ENCODE results near the gene PLEKHH1. TPM values are rescaled to one million over a fixed set of nuclear protein-coding genes. Genes with fewer than 3 reads are reported as not detected.

Gene PLEKHH1
- total RNA-seq, 2 experiments from 2014 or later: 0.42 to 0.99 TPM

DNA sequence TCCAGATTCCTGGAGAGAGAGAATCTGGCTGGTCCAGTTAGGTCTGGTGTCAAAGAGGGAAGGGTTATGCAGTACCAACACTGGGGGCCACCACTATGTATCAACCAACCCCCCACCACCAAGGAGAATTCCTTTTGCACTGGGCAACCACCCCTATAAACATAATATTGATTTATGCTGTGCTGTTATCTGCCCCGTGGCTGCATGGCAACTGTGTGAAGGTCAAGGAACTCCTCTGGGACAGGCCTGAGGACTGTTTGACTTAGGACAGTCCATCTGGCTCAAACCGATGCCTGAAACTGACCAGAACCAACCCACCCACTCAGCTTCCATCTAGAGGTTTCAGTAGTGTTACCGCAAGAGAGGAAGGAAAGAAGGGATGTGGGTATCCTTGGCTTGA lies 20.5 kb downstream of the PLEKHH1 start:
- peaks cover 2% of the 10 kb centered on the region for H3K4me1 Mint-ChIP-seq (ENCODE audit: low read depth)
- no peak for DNase-seq
- no peaks in the 10 kb centered on the region for H3K9me3 Mint-ChIP-seq (ENCODE audit: insufficient read depth)
- CTCF ChIA-PET: interaction anchor here (1.0 to 1.4 kb wide), 3 partner anchors 18 to 27 kb away, joined by 3 to 8 read pairs (median 4); no protein-coding TSS in a partner anchor
- no peak overlapping the region for H3K27ac Mint-ChIP-seq
- H3K36me3 Mint-ChIP-seq (ENCODE audit: low read depth): no peaks in the 10 kb centered on the region
- ATAC-seq: no peak
- no peak overlapping the region for H3K4me3 Mint-ChIP-seq
- POLR2A ChIA-PET: no interaction called here
- H3K27me3 Mint-ChIP-seq (ENCODE audit: low read depth): peaks cover 13% of the 10 kb centered on the region

DNA sequence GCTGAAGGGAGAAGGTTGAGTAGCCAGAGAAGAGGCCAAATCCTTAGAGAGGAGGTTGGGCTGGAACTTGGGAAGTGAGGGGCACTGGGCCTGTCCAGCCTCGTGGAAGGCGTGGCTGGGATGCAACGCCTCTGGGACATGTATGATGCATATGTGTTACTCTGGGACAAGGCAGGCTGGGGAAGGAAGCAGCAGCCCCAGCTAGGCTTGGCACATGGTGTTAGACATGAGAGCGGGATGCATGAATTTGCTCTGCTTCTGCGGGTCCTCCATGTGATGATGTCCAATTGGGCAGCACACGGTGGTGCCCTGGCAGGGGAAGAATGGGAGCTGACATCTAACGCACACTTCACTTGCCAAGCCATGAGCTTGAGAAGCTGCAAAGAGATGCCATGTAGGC lies 21.3 kb downstream of the PLEKHH1 start:
- ChIA-PET CTCF (interaction anchor here (1.0 to 4.3 kb wide), 3 partner anchors 17 to 127 kb away, joined by 3 to 25 read pairs (median 8); no protein-coding TSS in a partner anchor), POLR2A (no interaction called here)
- ATAC-seq (no peak), DNase-seq (no peak)
- H3K36me3 Mint-ChIP-seq (ENCODE audit: low read depth): no peaks in the 10 kb centered on the region
- no peak overlapping the region for H3K27ac Mint-ChIP-seq
- no peak overlapping the region for H3K4me3 Mint-ChIP-seq
- H3K9me3 Mint-ChIP-seq (ENCODE audit: insufficient read depth): no peaks in the 10 kb centered on the region
- H3K27me3 Mint-ChIP-seq (ENCODE audit: low read depth): peaks cover 11% of the 10 kb centered on the region
- H3K4me1 Mint-ChIP-seq (ENCODE audit: low read depth): peaks cover 2% of the 10 kb centered on the region

GRCh38 chr14:67555518-67556090 lies 22.5 kb downstream of the PLEKHH1 start:
- Mint-ChIP-seq H3K9me3 (ENCODE audit: insufficient read depth) (no peaks in the 10 kb centered on the region), H3K4me1 (ENCODE audit: low read depth) (peaks cover 2% of the 10 kb centered on the region), H3K27me3 (ENCODE audit: low read depth) (peaks cover 10% of the 10 kb centered on the region), H3K27ac (no peak overlapping the region), H3K36me3 (ENCODE audit: low read depth) (no peaks in the 10 kb centered on the region), H3K4me3 (no peak overlapping the region)
- ATAC-seq (no peak), DNase-seq (no peak)
- CTCF ChIA-PET: interaction anchor here (0.9 to 4.3 kb wide), 3 partner anchors 14 to 128 kb away, joined by 4 to 25 read pairs (median 22); no protein-coding TSS in a partner anchor
- POLR2A ChIA-PET: interaction anchor here (0.6 kb wide), 1 partner anchor 753 kb away, joined by 4 read pairs; no protein-coding TSS in a partner anchor

- H3K4me1 Mint-ChIP-seq (ENCODE audit: low read depth): peaks cover 2% of the 10 kb centered on the region
- ChIA-PET POLR2A (no interaction called here), CTCF (interaction anchor here (1.2 to 4.3 kb wide), 4 partner anchors 14 to 129 kb away, joined by 4 to 25 read pairs (median 13); partner anchors contain the start of gene PLEKHH1)
- H3K27ac Mint-ChIP-seq: no peak overlapping the region
- H3K4me3 Mint-ChIP-seq: no peak overlapping the region
- no peak for ATAC-seq
- peaks cover 8% of the 10 kb centered on the region for H3K27me3 Mint-ChIP-seq (ENCODE audit: low read depth)
- no peaks in the 10 kb centered on the region for H3K36me3 Mint-ChIP-seq (ENCODE audit: low read depth)
- no peak for DNase-seq
- no peaks in the 10 kb centered on the region for H3K9me3 Mint-ChIP-seq (ENCODE audit: insufficient read depth)
Observed at GRCh38 chr14:67556671-67557070, 23.6 kb downstream of the PLEKHH1 start.

GRCh38 chr14:67557118-67557517 lies 24.0 kb downstream of the PLEKHH1 start:
- no peak overlapping the region for H3K4me3 Mint-ChIP-seq
- H3K36me3 Mint-ChIP-seq (ENCODE audit: low read depth): no peaks in the 10 kb centered on the region
- peaks cover 8% of the 10 kb centered on the region for H3K27me3 Mint-ChIP-seq (ENCODE audit: low read depth)
- no peak for DNase-seq
- H3K27ac Mint-ChIP-seq: no peak overlapping the region
- no peaks in the 10 kb centered on the region for H3K9me3 Mint-ChIP-seq (ENCODE audit: insufficient read depth)
- POLR2A ChIA-PET: no interaction called here
- ATAC-seq: no peak
- CTCF ChIA-PET: interaction anchor here (1.2 to 4.3 kb wide), 5 partner anchors 14 to 130 kb away, joined by 4 to 25 read pairs (median 5); partner anchors contain the start of gene PLEKHH1
- H3K4me1 Mint-ChIP-seq (ENCODE audit: low read depth): peaks cover 2% of the 10 kb centered on the region

DNA sequence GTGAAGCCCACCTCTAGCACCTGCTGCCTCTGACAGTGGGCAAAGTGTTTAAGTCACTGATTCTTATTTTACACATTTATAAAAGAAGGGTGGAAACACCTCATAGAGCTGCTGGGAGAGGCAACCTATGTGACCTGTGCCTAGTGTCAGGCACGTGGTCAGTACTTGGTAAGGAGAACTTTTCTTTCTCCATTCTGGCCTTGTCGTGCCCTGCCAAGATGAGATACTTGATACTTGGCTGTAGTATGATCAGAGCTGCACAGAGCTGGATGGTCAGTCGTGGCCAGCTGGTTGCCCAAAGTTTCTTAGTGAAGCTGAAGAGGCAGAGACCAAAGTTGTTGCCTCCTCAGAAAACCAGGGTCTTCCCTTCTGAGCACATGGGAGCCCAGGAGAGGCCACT lies 24.6 kb downstream of the PLEKHH1 start:
- H3K36me3 Mint-ChIP-seq (ENCODE audit: low read depth): no peaks in the 10 kb centered on the region
- H3K4me3 Mint-ChIP-seq: no peak overlapping the region
- peaks cover 2% of the 10 kb centered on the region for H3K4me1 Mint-ChIP-seq (ENCODE audit: low read depth)
- ChIA-PET POLR2A (interaction anchor here (0.6 kb wide), 1 partner anchor 162 kb away, joined by 3 read pairs; no protein-coding TSS in a partner anchor), CTCF (interaction anchor here (1.2 to 4.3 kb wide), 5 partner anchors 13 to 130 kb away, joined by 4 to 25 read pairs (median 5); partner anchors contain the start of gene PLEKHH1)
- no peak for DNase-seq
- no peak overlapping the region for H3K27ac Mint-ChIP-seq
- no peaks in the 10 kb centered on the region for H3K9me3 Mint-ChIP-seq (ENCODE audit: insufficient read depth)
- H3K27me3 Mint-ChIP-seq (ENCODE audit: low read depth): peaks cover 8% of the 10 kb centered on the region
- ATAC-seq: no peak

GRCh38 chr14:67559639-67560038 lies 26.5 kb downstream of the PLEKHH1 start:
- H3K9me3 Mint-ChIP-seq (ENCODE audit: insufficient read depth): no peaks in the 10 kb centered on the region
- H3K36me3 Mint-ChIP-seq (ENCODE audit: low read depth): no peaks in the 10 kb centered on the region
- ChIA-PET POLR2A (no interaction called here), CTCF (interaction anchor here (1.3 to 1.4 kb wide), 2 partner anchors 12 to 145 kb away, joined by 3 read pairs; no protein-coding TSS in a partner anchor)
- H3K27me3 Mint-ChIP-seq (ENCODE audit: low read depth): peaks cover 5% of the 10 kb centered on the region
- no peak for ATAC-seq
- H3K4me3 Mint-ChIP-seq: no peak overlapping the region
- no peak for DNase-seq
- peaks cover 2% of the 10 kb centered on the region for H3K4me1 Mint-ChIP-seq (ENCODE audit: low read depth)
- H3K27ac Mint-ChIP-seq: no peak overlapping the region

DNA sequence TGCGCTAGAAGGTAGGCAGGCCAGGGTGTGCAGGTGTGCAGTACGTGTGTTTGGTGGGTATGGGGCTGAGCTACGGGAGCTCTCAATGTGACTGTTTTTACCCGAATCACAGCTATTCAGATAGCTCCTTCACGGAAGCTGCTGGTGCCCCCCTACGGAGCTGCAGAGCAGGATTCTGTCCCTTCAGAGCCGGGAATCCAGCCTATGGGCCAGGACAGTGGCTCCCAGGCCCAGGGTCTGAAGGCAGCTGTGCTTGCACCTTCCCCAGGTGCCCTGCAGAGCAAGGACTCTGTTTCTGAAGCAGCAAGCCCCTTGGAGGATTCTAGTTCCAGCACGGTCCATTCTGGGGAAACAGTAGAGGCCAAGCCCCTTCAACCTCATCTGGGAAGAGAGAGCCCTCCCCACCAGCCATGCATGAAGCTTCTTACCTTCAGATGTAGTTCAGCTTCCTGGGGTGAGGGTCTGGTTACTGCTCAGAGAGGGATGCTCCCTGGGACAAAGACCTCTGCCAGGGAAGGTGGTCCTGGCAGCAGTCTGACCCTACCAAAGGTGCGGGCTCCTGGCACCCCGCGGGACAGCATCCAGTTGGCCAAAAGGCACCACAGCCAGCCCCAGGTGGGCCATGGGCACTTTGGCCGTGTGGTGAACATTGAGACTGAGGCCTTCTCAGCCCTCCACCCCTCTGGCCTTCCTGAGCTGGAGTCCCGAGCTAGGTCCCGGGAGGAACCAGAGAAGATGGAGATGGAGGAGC lies 29.1 kb downstream of the PLEKHH1 start:
- Mint-ChIP-seq H3K27me3 (ENCODE audit: low read depth) (peaks cover 5% of the 10 kb centered on the region), H3K36me3 (ENCODE audit: low read depth) (no peaks in the 10 kb centered on the region), H3K4me1 (ENCODE audit: low read depth) (peaks cover 5% of the 10 kb centered on the region), H3K9me3 (ENCODE audit: insufficient read depth) (no peaks in the 10 kb centered on the region), H3K4me3 (no peak overlapping the region), H3K27ac (no peak overlapping the region)
- no peak for ATAC-seq
- ChIA-PET POLR2A (interaction anchor here (0.6 kb wide), 1 partner anchor 562 kb away, joined by 3 read pairs; no protein-coding TSS in a partner anchor), CTCF (interaction anchor here (1.0 to 2.6 kb wide), 2 partner anchors 9 to 142 kb away, joined by 3 to 16 read pairs; no protein-coding TSS in a partner anchor)
- no peak for DNase-seq

DNA sequence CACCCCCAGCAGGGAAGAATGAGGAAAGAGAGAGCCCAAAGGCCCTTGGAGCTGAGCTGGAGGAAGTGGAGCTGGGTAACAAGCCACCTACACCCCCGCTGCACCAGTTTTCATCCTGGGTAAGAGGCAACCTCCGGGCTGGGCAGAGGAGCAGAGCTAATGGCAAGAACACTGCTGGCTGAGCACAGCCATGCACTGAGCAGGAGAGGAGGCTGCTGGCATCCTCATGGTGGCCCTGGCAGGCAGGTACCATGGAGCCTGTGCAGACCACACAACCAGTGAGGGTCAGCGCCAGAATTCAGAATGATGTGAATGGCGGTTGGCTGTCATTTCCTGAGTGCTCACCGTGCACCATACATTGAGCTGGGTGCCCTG lies 29.7 kb downstream of the PLEKHH1 start:
- no peak for ATAC-seq
- Mint-ChIP-seq H3K9me3 (ENCODE audit: insufficient read depth) (no peaks in the 10 kb centered on the region), H3K36me3 (ENCODE audit: low read depth) (no peaks in the 10 kb centered on the region), H3K4me3 (no peak overlapping the region), H3K27me3 (ENCODE audit: low read depth) (peaks cover 5% of the 10 kb centered on the region), H3K27ac (no peak overlapping the region), H3K4me1 (ENCODE audit: low read depth) (peaks cover 10% of the 10 kb centered on the region)
- DNase-seq: no peak
- POLR2A ChIA-PET: no interaction called here
- CTCF ChIA-PET: interaction anchor here (2.6 kb wide), 1 partner anchor 8 kb away, joined by 16 read pairs; no protein-coding TSS in a partner anchor

- Mint-ChIP-seq H3K36me3 (ENCODE audit: low read depth) (no peaks in the 10 kb centered on the region), H3K27me3 (ENCODE audit: low read depth) (no peaks in the 10 kb centered on the region), H3K27ac (no peak overlapping the region), H3K4me1 (ENCODE audit: low read depth) (peaks cover 10% of the 10 kb centered on the region), H3K9me3 (ENCODE audit: insufficient read depth) (no peaks in the 10 kb centered on the region), H3K4me3 (no peak overlapping the region)
- no peak for ATAC-seq
- POLR2A ChIA-PET: no interaction called here
- CTCF ChIA-PET: interaction anchor here (1.7 kb wide), 1 partner anchor 137 kb away, joined by 5 read pairs; no protein-coding TSS in a partner anchor
- DNase-seq: no peak
Observed at GRCh38 chr14:67564236-67564635, 31.1 kb downstream of the PLEKHH1 start.

DNA sequence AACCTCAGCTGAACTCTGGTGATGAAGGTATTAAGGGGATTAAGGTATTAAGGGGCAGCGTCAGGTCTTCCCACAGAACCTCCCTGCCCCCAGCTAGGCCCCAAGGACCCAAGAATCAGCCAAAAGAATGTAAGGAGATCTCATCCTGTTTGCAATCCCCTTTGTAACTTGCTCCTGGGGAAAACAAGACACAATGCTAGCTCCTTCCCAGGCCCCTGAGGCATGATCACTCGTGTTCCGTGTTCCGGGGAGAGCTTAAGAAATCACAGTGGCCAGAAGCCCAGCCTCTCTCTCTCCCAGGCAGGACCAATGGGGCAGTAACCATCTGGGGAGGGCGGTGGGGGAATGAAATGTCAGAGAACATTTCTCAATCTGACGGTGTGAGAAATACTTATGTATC lies 33.8 kb downstream of the PLEKHH1 start:
- H3K27ac Mint-ChIP-seq: no peak overlapping the region
- peaks cover 10% of the 10 kb centered on the region for H3K4me1 Mint-ChIP-seq (ENCODE audit: low read depth)
- no peaks in the 10 kb centered on the region for H3K9me3 Mint-ChIP-seq (ENCODE audit: insufficient read depth)
- H3K27me3 Mint-ChIP-seq (ENCODE audit: low read depth): peaks cover 3% of the 10 kb centered on the region
- H3K36me3 Mint-ChIP-seq (ENCODE audit: low read depth): no peaks in the 10 kb centered on the region
- no peak for ATAC-seq
- CTCF ChIA-PET: interaction anchor here (1.1 to 2.9 kb wide), 5 partner anchors 18 to 147 kb away, joined by 3 to 16 read pairs (median 4); no protein-coding TSS in a partner anchor
- H3K4me3 Mint-ChIP-seq: no peak overlapping the region
- POLR2A ChIA-PET: no interaction called here
- no peak for DNase-seq

DNA sequence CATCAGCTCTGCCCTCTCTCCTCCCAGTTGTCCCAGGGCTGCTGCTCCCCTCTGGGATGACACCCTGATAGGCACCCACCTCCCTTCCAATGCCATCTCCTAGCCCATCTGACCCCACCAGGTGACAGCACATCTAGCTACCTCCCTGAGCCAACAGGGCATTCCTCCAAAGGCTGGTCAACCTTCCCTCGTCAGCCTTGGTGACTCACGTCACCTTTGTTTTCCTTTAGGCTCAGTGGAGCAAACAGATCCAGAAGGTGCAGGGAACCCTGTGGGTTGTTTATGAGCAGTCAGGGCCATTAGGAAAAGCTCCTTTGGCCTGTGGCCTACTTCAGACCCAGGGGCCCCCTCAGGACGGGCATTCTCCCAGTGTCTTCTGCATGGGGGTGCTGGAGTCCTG lies 34.6 kb downstream of the PLEKHH1 start:
- H3K4me3 Mint-ChIP-seq: no peak overlapping the region
- ChIA-PET POLR2A (no interaction called here), CTCF (interaction anchor here (2.9 to 5.7 kb wide), 2 partner anchors 41 to 141 kb away, joined by 16 to 77 read pairs; no protein-coding TSS in a partner anchor)
- no peaks in the 10 kb centered on the region for H3K36me3 Mint-ChIP-seq (ENCODE audit: low read depth)
- ATAC-seq (no peak), DNase-seq (no peak)
- no peak overlapping the region for H3K27ac Mint-ChIP-seq
- H3K4me1 Mint-ChIP-seq (ENCODE audit: low read depth): peaks cover 10% of the 10 kb centered on the region
- H3K9me3 Mint-ChIP-seq (ENCODE audit: insufficient read depth): no peaks in the 10 kb centered on the region
- H3K27me3 Mint-ChIP-seq (ENCODE audit: low read depth): peaks cover 3% of the 10 kb centered on the region

Measured in activated CD8-positive, alpha-beta T cell treated with anti-CD3 and anti-CD28 coated beads, Interleukin-2, amount 10 ng/mL, durations not matched to agents 7 days and 5 days (primary cell).